Thymus (tissue), 11 donors: ENCODE data around the gene IQCM. TPM values are rescaled to one million over a fixed set of nuclear protein-coding genes. Genes with fewer than 3 reads are reported as not detected.

Experiments
- DNase-seq, 9 donors: peaks; one replicate each; pipeline ENCODE4 v3.0.0-alpha.2; 2013; ENCODE audit warnings: low spot score in 9 of 9, low read depth in 6 of 9, missing footprints in 1 of 9
- H3K27ac ChIP-seq, 2 donors: one replicate each; pipeline ENCODE4 v1.5.1; 2013; ENCODE audit warnings: control low read depth in 1 of 2, low read depth in 1 of 2, low read length in 1 of 2, mild to moderate bottlenecking in 1 of 2, moderate library complexity in 1 of 2
- H3K27me3 ChIP-seq, 2 donors: one replicate each; pipeline ENCODE4 v1.5.1; 2013; ENCODE audit warnings: low read length in 1 of 2; ENCODE audit not compliant: control insufficient read depth in 2 of 2, insufficient read depth in 1 of 2
- H3K36me3 ChIP-seq, 2 donors: one replicate each; pipeline ENCODE4 v1.5.1; 2013; ENCODE audit warnings: low read length in 1 of 2, mild to moderate bottlenecking in 1 of 2, moderate library complexity in 1 of 2; ENCODE audit not compliant: control insufficient read depth in 2 of 2, insufficient read depth in 2 of 2
- H3K4me1 ChIP-seq, 2 donors: one replicate each; pipeline ENCODE4 v1.5.1; 2013; ENCODE audit warnings: low read length in 2 of 2; ENCODE audit not compliant: control insufficient read depth in 2 of 2, insufficient read depth in 2 of 2
- H3K4me3 ChIP-seq, 2 donors: one replicate each; pipeline ENCODE4 v1.5.1; 2013; ENCODE audit warnings: low read length in 2 of 2, control low read depth in 1 of 2, mild to moderate bottlenecking in 1 of 2
- H3K9me3 ChIP-seq, 2 donors: one replicate each; pipeline ENCODE4 v1.5.1; 2013; ENCODE audit warnings: low read length in 1 of 2, mild to moderate bottlenecking in 1 of 2; ENCODE audit not compliant: control insufficient read depth in 2 of 2, insufficient read depth in 1 of 2
- WGBS: extraction: QIAGEN DNeasy Blood & Tissue Kit; methylation state at CpG from one replicate; pipeline ENCODE4 v1.1.7; 2013; 5-methylcytosine and 5-hydroxymethylcytosine counted together
- polyA plus RNA-seq: library from polyadenylated mRNA; stranded (reverse); fragments of 200-250 nt; gene quantifications from one replicate; pipeline ENCODE4 v1.2.3, GENCODE V29; 2013
- total RNA-seq: library from RNA; stranded (reverse); fragments of 120-200 nt; gene quantifications from one replicate; pipeline ENCODE4 v1.2.4, GENCODE V29; 2013
- donor health status: healthy.

IQCM gene
- total and polyA plus RNA-seq, 2 donors = 0.02 TPM; not detected in 1

- no peak for DNase-seq
- H3K9me3 ChIP-seq = no peaks in the 10 kb centered on the region
- no peaks in the 10 kb centered on the region for H3K27me3 ChIP-seq
- no peak overlapping the region for H3K27ac ChIP-seq
- no peak overlapping the region for H3K4me3 ChIP-seq
- WGBS = 80% methylated on average over 4 of the region's 4 CpGs
- H3K36me3 ChIP-seq = no peaks in the 10 kb centered on the region
- H3K4me1 ChIP-seq = no peaks in the 10 kb centered on the region
Observed at GRCh38 chr4:149790172-149790907, 25.3 kb downstream of the IQCM start.

- no peaks in the 10 kb centered on the region for H3K36me3 ChIP-seq
- DNase-seq = no peak
- H3K9me3 ChIP-seq = no peaks in the 10 kb centered on the region
- H3K27me3 ChIP-seq = no peaks in the 10 kb centered on the region
- no peak overlapping the region for H3K27ac ChIP-seq
- no peaks in the 10 kb centered on the region for H3K4me1 ChIP-seq
- no peak overlapping the region for H3K4me3 ChIP-seq
- WGBS = 93% methylated on average over 4 of the region's 4 CpGs
Observed at GRCh38 chr4:149788300-149788699, 27.3 kb downstream of the IQCM start.

GRCh38 chr4:149785696-149786431 lies 29.8 kb downstream of the IQCM start:
- H3K27me3 ChIP-seq = no peaks in the 10 kb centered on the region
- no peak overlapping the region for H3K27ac ChIP-seq
- H3K36me3 ChIP-seq = no peaks in the 10 kb centered on the region
- WGBS = 94% methylated on average over 1 of the region's 1 CpG
- no peaks in the 10 kb centered on the region for H3K9me3 ChIP-seq
- no peak overlapping the region for H3K4me3 ChIP-seq
- no peaks in the 10 kb centered on the region for H3K4me1 ChIP-seq
- no peak for DNase-seq

GRCh38 chr4:149784018-149784417 lies 31.6 kb downstream of the IQCM start:
- Histone ChIP-seq H3K9me3 (no peaks in the 10 kb centered on the region), H3K27ac (no peak overlapping the region), H3K4me3 (no peak overlapping the region), H3K4me1 (no peaks in the 10 kb centered on the region), H3K27me3 (no peaks in the 10 kb centered on the region), H3K36me3 (no peaks in the 10 kb centered on the region)
- DNase-seq = no peak
- WGBS = 90% methylated on average over 2 of the region's 2 CpGs

- H3K27ac ChIP-seq = no peak overlapping the region
- no peaks in the 10 kb centered on the region for H3K9me3 ChIP-seq
- H3K36me3 ChIP-seq = no peaks in the 10 kb centered on the region
- H3K27me3 ChIP-seq = no peaks in the 10 kb centered on the region
- H3K4me1 ChIP-seq = no peaks in the 10 kb centered on the region
- no peak overlapping the region for H3K4me3 ChIP-seq
- WGBS = 87% methylated on average over 3 of the region's 3 CpGs
- no peak for DNase-seq
Observed at GRCh38 chr4:149781150-149781549, 34.5 kb downstream of the IQCM start.

GRCh38 chr4:149768477-149768876 lies 47.2 kb downstream of the IQCM start:
- Histone ChIP-seq H3K4me1 (no peaks in the 10 kb centered on the region), H3K27me3 (no peaks in the 10 kb centered on the region), H3K9me3 (no peaks in the 10 kb centered on the region), H3K4me3 (no peak overlapping the region), H3K27ac (no peak overlapping the region), H3K36me3 (no peaks in the 10 kb centered on the region)
- WGBS = 97% methylated on average over 2 of the region's 2 CpGs
- DNase-seq = no peak

GRCh38 chr4:149766135-149766534 lies 49.5 kb downstream of the IQCM start:
- no peaks in the 10 kb centered on the region for H3K9me3 ChIP-seq
- H3K36me3 ChIP-seq = no peaks in the 10 kb centered on the region
- H3K4me3 ChIP-seq = no peak overlapping the region
- H3K27ac ChIP-seq = no peak overlapping the region
- no peak for DNase-seq
- WGBS = 80% methylated on average over 1 of the region's 1 CpG
- no peaks in the 10 kb centered on the region for H3K27me3 ChIP-seq
- no peaks in the 10 kb centered on the region for H3K4me1 ChIP-seq

GRCh38 chr4:149765630-149766029 lies 50.0 kb downstream of the IQCM start:
- H3K27ac ChIP-seq = no peak overlapping the region
- H3K27me3 ChIP-seq = no peaks in the 10 kb centered on the region
- DNase-seq = no peak
- no peaks in the 10 kb centered on the region for H3K4me1 ChIP-seq
- H3K9me3 ChIP-seq = no peaks in the 10 kb centered on the region
- no peak overlapping the region for H3K4me3 ChIP-seq
- 66% methylated on average over 3 of the region's 3 CpGs for WGBS
- no peaks in the 10 kb centered on the region for H3K36me3 ChIP-seq

GRCh38 chr4:149755969-149756368 lies 59.7 kb downstream of the IQCM start:
- Histone ChIP-seq H3K4me3 (no peak overlapping the region), H3K36me3 (no peaks in the 10 kb centered on the region), H3K27me3 (no peaks in the 10 kb centered on the region), H3K9me3 (no peaks in the 10 kb centered on the region), H3K27ac (no peak overlapping the region), H3K4me1 (no peaks in the 10 kb centered on the region)
- no peak for DNase-seq
- WGBS = 96% methylated on average over 2 of the region's 2 CpGs
